KMS-11 (cell line): Measurements from ENCODE around the gene UBTFL1.

Experiments used
- H2AFZ ChIP-seq: fragments of 200-600 bp; sonication (generic); 2 replicates; pipeline ENCODE4 v1.6.1; 2016; ENCODE audit warnings: antibody characterized with exemption, mixed run types, low read depth
- H3K27ac ChIP-seq: fragments of 200-600 bp; sonication (generic); 2 replicates; pipeline ENCODE4 v1.6.1; 2016; ENCODE audit warnings: mild to moderate bottlenecking, mixed run types
- H3K27me3 ChIP-seq: fragments of 200-600 bp; sonication (generic); 2 replicates; pipeline ENCODE4 v1.6.1; 2017; ENCODE audit warnings: mild to moderate bottlenecking, low read depth, mixed run types, moderate library complexity; ENCODE audit not compliant: insufficient read depth
- H3K36me3 ChIP-seq: fragments of 200-600 bp; sonication (generic); 2 replicates; pipeline ENCODE4 v1.6.1; 2017; ENCODE audit warnings: mild to moderate bottlenecking, mixed run types; ENCODE audit not compliant: insufficient read depth
- H3K4me1 ChIP-seq: fragments of 200-600 bp; sonication (generic); 2 replicates; pipeline ENCODE4 v1.6.1; 2016; ENCODE audit warnings: mild to moderate bottlenecking, low read depth, mixed run types; ENCODE audit not compliant: poor library complexity, severe bottlenecking
- H3K4me2 ChIP-seq: fragments of 200-600 bp; sonication (generic); 2 replicates; pipeline ENCODE4 v1.7.0; 2016; ENCODE audit warnings: mild to moderate bottlenecking, mixed run types
- H3K4me3 ChIP-seq: fragments of 200-600 bp; sonication (generic); IDR thresholded peaks from 2 replicates; pipeline ENCODE4 v1.6.1; 2017; ENCODE audit warnings: low read depth, low read length, mixed read lengths; ENCODE audit not compliant: insufficient read depth
- H3K79me2 ChIP-seq: fragments of 200-600 bp; sonication (generic); 2 replicates; pipeline ENCODE4 v1.6.1; 2016; ENCODE audit warnings: low read depth, mixed run types; ENCODE audit not compliant: insufficient read depth
- H3K9ac ChIP-seq: fragments of 200-600 bp; sonication (generic); 2 replicates; pipeline ENCODE4 v1.6.1; 2016; ENCODE audit warnings: mild to moderate bottlenecking, mixed run types
- H4K20me1 ChIP-seq: fragments of 200-600 bp; sonication (generic); 2 replicates; pipeline ENCODE4 v1.6.1; 2016; ENCODE audit warnings: mild to moderate bottlenecking, mixed run types; ENCODE audit not compliant: insufficient read depth
- CTCF ChIP-seq: fragments of 200-600 bp; sonication (generic); conservative IDR thresholded peaks from 2 replicates; pipeline ENCODE4 v1.6.1; 2017; ENCODE audit warnings: low read depth, mild to moderate bottlenecking, antibody characterized with exemption, low read length, moderate library complexity, mixed read lengths

UBTFL1 gene

GRCh38 chr11:90100431-90100830 lies 14.7 kb downstream of the UBTFL1 start:
- Histone ChIP-seq H3K27ac (no peak overlapping the region), H4K20me1 (no peaks in the 10 kb centered on the region)

GRCh38 chr11:90113541-90113940 lies 27.8 kb downstream of the UBTFL1 start:
- H4K20me1 ChIP-seq, result no peaks in the 10 kb centered on the region
- no peak overlapping the region for H3K9ac ChIP-seq
- peak; percentile 35 for TF ChIP-seq CTCF
- no peaks in the 10 kb centered on the region for H3K36me3 ChIP-seq
- no peak overlapping the region for H2AFZ ChIP-seq
- H3K27ac ChIP-seq, result no peak overlapping the region
- no peaks in the 10 kb centered on the region for H3K4me1 ChIP-seq
- no peak overlapping the region for H3K4me2 ChIP-seq
- no peak overlapping the region for H3K4me3 ChIP-seq
- H3K27me3 ChIP-seq, result no peaks in the 10 kb centered on the region
- no peaks in the 10 kb centered on the region for H3K79me2 ChIP-seq

More at GRCh38 chr11:90100431-90100830, 14.7 kb downstream of the UBTFL1 start:
- Histone ChIP-seq H2AFZ (no peak overlapping the region), H3K4me1 (no peaks in the 10 kb centered on the region), H3K36me3 (no peaks in the 10 kb centered on the region), H3K27me3 (no peaks in the 10 kb centered on the region), H3K4me3 (no peak overlapping the region), H3K4me2 (no peak overlapping the region), H3K79me2 (no peaks in the 10 kb centered on the region), H3K9ac (no peak overlapping the region)
- TF ChIP-seq CTCF, result no peak

GRCh38 chr11:90120191-90120590 lies 34.4 kb downstream of the UBTFL1 start:
- Histone ChIP-seq H3K79me2 (no peaks in the 10 kb centered on the region), H3K36me3 (no peaks in the 10 kb centered on the region), H3K4me2 (no peak overlapping the region), H2AFZ (no peak overlapping the region), H3K9ac (no peak overlapping the region), H4K20me1 (no peaks in the 10 kb centered on the region), H3K4me3 (no peak overlapping the region), H3K27me3 (no peaks in the 10 kb centered on the region), H3K4me1 (no peaks in the 10 kb centered on the region), H3K27ac (no peak overlapping the region)
- no peak for TF ChIP-seq CTCF

GRCh38 chr11:90124371-90124770 lies 38.6 kb downstream of the UBTFL1 start:
- Histone ChIP-seq H3K4me1 (no peaks in the 10 kb centered on the region), H2AFZ (no peak overlapping the region), H3K27me3 (no peaks in the 10 kb centered on the region), H3K4me2 (no peak overlapping the region), H4K20me1 (no peaks in the 10 kb centered on the region), H3K36me3 (no peaks in the 10 kb centered on the region), H3K4me3 (no peak overlapping the region), H3K27ac (no peak overlapping the region), H3K9ac (no peak overlapping the region), H3K79me2 (no peaks in the 10 kb centered on the region)
- TF ChIP-seq CTCF, result no peak

- Histone ChIP-seq H4K20me1 (no peaks in the 10 kb centered on the region), H3K36me3 (no peaks in the 10 kb centered on the region), H3K4me1 (no peaks in the 10 kb centered on the region), H3K27me3 (no peaks in the 10 kb centered on the region), H3K9ac (no peak overlapping the region), H3K27ac (no peak overlapping the region), H3K4me3 (no peak overlapping the region), H3K79me2 (no peaks in the 10 kb centered on the region), H3K4me2 (no peak overlapping the region), H2AFZ (no peak overlapping the region)
- TF ChIP-seq CTCF, result no peak
Measured at GRCh38 chr11:90124946-90125345, 39.2 kb downstream of the UBTFL1 start.
